DMS 273 (cell line): ENCODE data around the gene C5.
"Not testable (repeated sequence)": the region's sequence is repeated elsewhere in the genome, so short reads cannot be mapped to it uniquely, and the experiment has no call there.

Experiments used
- DNase-seq: peaks from one replicate; lab custom pipeline; 2025; ENCODE audit not compliant: unreplicated experiment; lab: John Stamatoyannopoulos, UW

Gene C5

GRCh38 chr9:121050128-121050988, at the start of gene C5:
C5 (minus strand) TSS chr9:121050275; CDS start chr9:121050246, 29 bp downstream.
- DNase-seq, result no peak

DNA sequence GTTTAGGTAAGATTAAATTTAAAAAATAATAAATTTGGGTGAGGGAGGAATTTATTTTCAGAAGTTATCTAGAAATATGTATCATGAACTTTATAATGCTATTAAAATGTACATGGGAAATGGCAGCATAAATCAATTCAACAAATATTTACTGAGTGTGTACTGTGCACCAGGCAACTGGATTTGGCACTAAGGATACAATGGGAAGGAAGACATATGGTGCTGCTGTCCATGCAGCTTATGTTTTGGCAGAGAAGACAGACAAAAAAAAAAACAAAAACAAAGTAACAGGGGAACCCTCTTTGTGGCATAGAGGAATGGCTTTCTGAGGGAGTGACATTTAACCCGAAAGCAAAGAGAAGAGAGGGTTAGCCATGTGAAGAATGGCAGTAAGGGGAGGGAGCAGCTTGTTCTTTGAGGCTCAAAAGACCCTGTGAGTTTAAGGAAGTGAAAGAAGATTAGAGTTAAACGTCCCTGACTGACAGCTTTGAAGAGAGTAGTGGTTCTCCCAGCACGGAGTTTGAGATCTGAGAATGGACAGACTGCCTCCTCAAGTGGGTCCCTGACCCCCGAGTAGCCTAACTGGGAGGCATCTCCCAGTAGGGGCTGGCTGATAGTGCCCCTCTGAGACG, 48.6 kb upstream of the C5 start:
- DNase-seq, result no peak

- no peak for DNase-seq
These were observed 45.0 kb upstream of the C5 start for GRCh38 chr9:121095057-121095456.

GRCh38 chr9:121090743-121091142, 40.7 kb upstream of the C5 start:
- DNase-seq, result not testable (repeated sequence)

- DNase-seq, result no peak
These were observed 38.5 kb upstream of the C5 start for GRCh38 chr9:121088576-121088975.

- DNase-seq, result no peak
These were observed 35.6 kb upstream of the C5 start for GRCh38 chr9:121085661-121086060.

- no peak for DNase-seq
These were observed 32.0 kb upstream of the C5 start for GRCh38 chr9:121082075-121082474.

DNA sequence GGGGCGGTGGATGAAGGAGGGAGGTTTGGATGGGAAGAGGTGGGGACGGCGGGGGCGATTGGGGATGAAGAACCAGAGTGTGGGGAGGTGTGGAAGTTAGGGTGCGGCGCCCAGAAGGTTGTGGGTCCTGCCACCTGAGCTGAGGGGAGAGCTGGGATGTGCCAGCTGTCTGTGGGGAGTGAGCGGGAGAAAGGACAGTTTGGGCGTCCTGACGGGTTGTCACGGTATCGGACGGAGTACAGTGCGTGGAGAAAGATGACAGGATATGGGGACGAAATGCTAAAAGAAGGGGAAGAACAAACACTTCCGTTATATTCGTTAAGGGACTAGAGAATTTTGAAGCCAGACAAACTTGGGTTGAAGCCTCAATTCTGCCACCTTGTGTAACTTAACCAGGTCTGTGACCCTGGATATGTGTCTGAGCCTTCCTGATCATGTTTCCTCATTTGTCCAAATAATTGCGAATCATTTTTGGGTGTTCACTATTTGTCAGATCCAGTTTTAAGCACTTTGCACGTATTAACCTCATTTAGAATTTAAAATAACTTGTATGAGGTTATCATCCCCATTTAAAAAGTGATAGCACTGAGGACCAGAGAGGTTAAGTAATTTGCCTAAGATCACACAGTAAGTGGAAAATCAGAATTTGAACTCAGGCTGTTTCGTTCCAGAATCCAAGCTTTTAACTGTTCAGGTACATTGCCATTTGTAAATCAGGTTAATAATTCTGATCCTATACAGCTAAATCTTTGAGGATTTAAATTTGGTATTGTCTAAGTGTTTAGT, 25.4 kb upstream of the C5 start:
- DNase-seq, result peak; percentile 76

DNA sequence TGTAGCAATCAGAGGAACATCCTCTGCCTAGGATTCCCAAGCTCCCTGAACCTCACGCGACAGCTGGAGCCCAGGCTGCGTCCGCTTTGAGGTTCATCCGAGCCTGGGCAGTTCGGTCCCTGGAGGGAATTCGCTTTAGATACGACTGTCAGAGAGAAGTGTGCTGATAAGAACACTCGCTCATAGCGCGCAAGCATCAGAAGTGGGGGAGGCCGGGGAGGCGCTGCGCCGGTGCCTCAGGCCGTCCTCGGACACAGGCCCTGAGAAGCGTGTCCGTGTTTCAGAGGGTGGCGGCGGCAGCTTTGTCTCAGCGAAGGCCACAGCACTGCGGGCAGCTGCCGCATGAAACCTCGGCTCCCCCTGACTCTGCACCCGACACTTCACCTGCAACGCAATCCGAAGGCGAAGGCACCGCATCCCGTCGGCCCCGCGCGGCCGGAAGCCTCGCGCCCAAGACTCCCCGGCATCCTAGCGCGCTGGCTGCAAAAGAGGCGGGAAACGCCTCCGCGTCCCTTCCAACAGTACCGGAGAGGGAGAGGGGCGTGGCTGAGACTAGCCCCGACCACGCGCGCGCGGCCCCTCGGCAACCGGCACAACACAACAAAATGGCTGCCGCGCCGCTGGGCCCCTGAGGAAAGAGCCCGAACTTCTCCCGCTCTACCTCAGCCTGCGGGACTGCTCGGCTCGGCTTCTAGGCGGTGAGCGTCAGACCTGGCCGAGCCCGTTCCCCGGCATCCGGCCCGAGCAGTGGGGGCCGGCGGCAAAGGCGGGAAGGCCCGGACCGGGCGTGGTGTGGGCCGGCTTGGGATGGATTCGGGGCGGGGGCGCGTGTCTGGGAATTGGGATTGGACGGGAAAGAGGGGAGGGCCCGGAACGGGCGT, 24.5 kb upstream of the C5 start, which contains the start of gene CNTRL:
CNTRL (plus strand) TSS at position 586 of the 881 bp plus-strand sequence. CDS start 13,372 bp downstream, outside the sequence.
- peak; percentile 96 for DNase-seq

GRCh38 chr9:121073038-121073437, 23.0 kb upstream of the C5 start:
- peak; percentile 27 for DNase-seq

DNA sequence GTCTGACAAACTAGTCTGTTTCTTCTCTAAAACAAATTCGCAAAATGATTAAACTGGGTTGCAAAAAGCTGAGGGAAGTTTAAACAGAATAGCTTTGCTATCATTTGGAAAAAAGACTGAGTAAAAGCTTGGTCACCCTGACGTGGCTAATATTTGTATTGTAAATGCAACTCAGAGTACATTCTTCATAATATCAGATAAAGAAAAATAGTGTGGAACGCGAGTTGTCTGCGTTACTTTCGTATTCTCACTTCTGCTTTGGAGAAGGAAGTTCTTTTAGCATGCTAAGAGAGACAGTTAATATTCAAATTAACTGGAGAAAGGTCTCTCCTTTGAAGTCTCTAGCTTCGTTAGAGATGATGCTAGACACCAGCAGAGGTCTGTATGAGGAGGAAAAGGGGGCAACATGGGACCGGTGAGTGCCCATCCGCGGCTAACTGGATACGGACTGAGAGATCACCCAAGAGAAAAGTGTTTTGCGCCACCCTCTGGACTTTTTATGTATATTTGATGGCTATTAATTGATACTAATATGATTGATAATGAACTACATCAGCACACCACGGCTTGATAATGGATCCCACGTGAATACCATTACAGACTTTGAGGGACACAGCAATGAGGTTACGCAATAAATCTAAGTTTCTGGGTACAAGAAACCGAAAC, 21.8 kb upstream of the C5 start:
- DNase-seq, result peak; percentile 3

- DNase-seq, result no peak
These were observed 21.3 kb upstream of the C5 start for GRCh38 chr9:121071370-121071755.

- DNase-seq, result no peak
These were observed 19.3 kb upstream of the C5 start for GRCh38 chr9:121069396-121069795.

- no peak for DNase-seq
These were observed 17.6 kb upstream of the C5 start for GRCh38 chr9:121067640-121068039.

DNA sequence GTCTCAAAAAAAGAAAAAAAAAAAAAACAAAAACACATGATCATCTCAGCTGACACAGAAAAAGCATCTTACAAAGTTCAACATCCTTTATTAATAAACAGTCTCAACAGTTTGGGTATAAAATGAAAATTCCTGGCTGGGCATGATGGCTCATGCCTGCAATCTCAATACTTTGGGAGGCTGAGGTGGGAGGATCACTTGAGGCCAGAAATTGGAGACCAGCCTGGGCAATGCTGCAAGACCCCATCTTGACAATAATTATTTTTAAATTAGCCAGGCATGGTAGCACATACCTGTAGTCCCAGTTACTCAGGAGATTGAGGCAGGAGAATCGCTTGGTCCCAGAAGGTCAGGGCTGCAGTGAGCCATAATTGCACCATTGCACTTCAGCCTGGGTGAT, 16.8 kb upstream of the C5 start:
- no peak for DNase-seq

GRCh38 chr9:121059998-121060636, 10.0 kb upstream of the C5 start:
- peak; percentile 92 for DNase-seq

DNA sequence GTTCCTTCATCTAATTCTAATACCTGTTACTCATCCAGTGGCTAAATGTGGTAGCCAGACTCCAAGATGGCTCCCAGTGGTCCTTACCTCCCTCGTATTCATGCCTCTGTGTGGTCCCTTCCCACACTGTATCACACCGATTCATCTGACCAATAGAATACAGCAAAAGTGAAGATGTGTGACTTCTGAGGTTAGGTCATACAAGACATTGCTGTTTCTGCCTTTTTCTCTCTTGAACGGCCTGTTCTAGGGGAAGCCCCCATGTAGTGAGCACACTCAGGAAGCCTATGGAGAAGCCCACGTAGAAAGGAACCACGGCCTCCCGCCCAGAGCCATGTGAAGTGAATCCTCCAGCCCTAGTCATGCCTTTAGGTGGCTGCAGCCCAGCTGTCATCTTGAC, 9.4 kb upstream of the C5 start:
- DNase-seq, result no peak

DNA sequence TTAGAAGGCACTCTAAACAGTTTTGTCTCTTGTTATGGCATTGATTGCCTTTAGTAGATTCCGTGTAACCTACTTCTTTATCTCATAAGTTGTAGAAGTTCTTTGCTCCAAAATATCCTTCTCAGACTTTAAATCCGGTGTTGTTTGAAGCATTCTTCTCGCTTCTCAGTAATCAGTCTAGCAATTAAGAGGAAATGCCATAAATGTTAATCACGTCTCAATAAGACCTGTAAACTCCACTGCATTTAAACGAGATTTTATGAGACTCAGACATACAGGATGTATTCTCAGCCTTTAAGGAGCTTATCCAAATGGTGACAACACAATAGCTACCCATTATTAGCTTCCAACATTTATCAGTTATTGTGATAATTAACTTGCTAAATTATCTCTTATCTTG, 7.7 kb upstream of the C5 start:
- no peak for DNase-seq

- peak; percentile 11 for DNase-seq
These were observed 5.6 kb upstream of the C5 start for GRCh38 chr9:121055642-121056143.
